Loucy (cell line): Measurements from ENCODE around the gene IL12RB2.

Experiments
- H2AFZ ChIP-seq: fragments of 200-600 bp; sonication (generic); 2 replicates; pipeline ENCODE4 v1.6.0; 2016; ENCODE audit warnings: antibody characterized with exemption, mild to moderate bottlenecking, low read length, moderate library complexity
- H3F3A ChIP-seq: fragments of 200-600 bp; 2 replicates; pipeline ENCODE4 v1.6.0; 2016; ENCODE audit warnings: antibody characterized with exemption, low read depth, mild to moderate bottlenecking
- H3K27me3 ChIP-seq: fragments of 200-600 bp; sonication (generic); 2 replicates; pipeline ENCODE4 v1.6.1; 2014; ENCODE audit warnings: low read length, mild to moderate bottlenecking; ENCODE audit not compliant: insufficient read depth, poor library complexity, severe bottlenecking
- H3K36me3 ChIP-seq: fragments of 200-600 bp; sonication (generic); 2 replicates; pipeline ENCODE4 v1.6.1; 2016; ENCODE audit warnings: low read length; ENCODE audit not compliant: insufficient read depth
- H3K4me1 ChIP-seq: fragments of 200-600 bp; sonication (generic); 2 replicates; pipeline ENCODE4 v1.5.1; 2014; ENCODE audit warnings: low read length, mild to moderate bottlenecking; ENCODE audit not compliant: insufficient read depth, poor library complexity, severe bottlenecking
- H3K4me2 ChIP-seq: fragments of 200-600 bp; sonication (generic); 2 replicates; pipeline ENCODE4 v1.6.0; 2014; ENCODE audit warnings: antibody characterized with exemption, low read length, low read depth, mild to moderate bottlenecking; ENCODE audit not compliant: poor library complexity, severe bottlenecking
- H3K4me3 ChIP-seq: fragments of 200-600 bp; sonication (generic); 2 replicates; pipeline ENCODE4 v1.5.1; 2014; ENCODE audit warnings: low read length, mild to moderate bottlenecking, mixed read lengths; ENCODE audit not compliant: poor library complexity, severe bottlenecking
- H3K79me2 ChIP-seq: fragments of 200-600 bp; sonication (generic); 2 replicates; pipeline ENCODE4 v1.6.1; 2014; ENCODE audit warnings: low read length; ENCODE audit not compliant: insufficient read depth
- H3K9ac ChIP-seq: fragments of 200-600 bp; sonication (generic); 2 replicates; pipeline ENCODE4 v1.6.0; 2014; ENCODE audit warnings: mild to moderate bottlenecking, low read depth, low read length, moderate library complexity; ENCODE audit not compliant: poor library complexity, severe bottlenecking
- H3K9me2 ChIP-seq: fragments of 200-600 bp; sonication (generic); replicated peaks from 2 replicates; pipeline ENCODE4 v1.6.1; 2016; ENCODE audit warnings: low read depth, low read length, mixed read lengths
- H3K9me3 ChIP-seq: fragments of 200-600 bp; sonication (generic); 2 replicates; pipeline ENCODE4 v1.6.1; 2014; ENCODE audit warnings: mild to moderate bottlenecking, antibody characterized with exemption, low read length, low read depth; ENCODE audit not compliant: insufficient read depth
- H4K20me1 ChIP-seq: fragments of 200-600 bp; sonication (generic); 2 replicates; pipeline ENCODE4 v1.6.0; 2014; ENCODE audit warnings: antibody characterized with exemption, low read length, mild to moderate bottlenecking; ENCODE audit not compliant: insufficient read depth, poor library complexity, severe bottlenecking
- EZH2phosphoT487 ChIP-seq: fragments of 200-600 bp; IDR thresholded peaks from 2 replicates; pipeline ENCODE4 v1.6.1; 2018; ENCODE audit warnings: antibody characterized with exemption, mild to moderate bottlenecking, moderate library complexity, borderline replicate concordance
- TF ChIP-seq, protein P1 (sequence below): fragments of 200-600 bp; sonication (generic); conservative IDR thresholded peaks from 2 replicates; pipeline ENCODE4 v1.5.1; 2014; ENCODE audit warnings: mild to moderate bottlenecking, antibody characterized with exemption, low read length

IL12RB2 gene

DNA sequence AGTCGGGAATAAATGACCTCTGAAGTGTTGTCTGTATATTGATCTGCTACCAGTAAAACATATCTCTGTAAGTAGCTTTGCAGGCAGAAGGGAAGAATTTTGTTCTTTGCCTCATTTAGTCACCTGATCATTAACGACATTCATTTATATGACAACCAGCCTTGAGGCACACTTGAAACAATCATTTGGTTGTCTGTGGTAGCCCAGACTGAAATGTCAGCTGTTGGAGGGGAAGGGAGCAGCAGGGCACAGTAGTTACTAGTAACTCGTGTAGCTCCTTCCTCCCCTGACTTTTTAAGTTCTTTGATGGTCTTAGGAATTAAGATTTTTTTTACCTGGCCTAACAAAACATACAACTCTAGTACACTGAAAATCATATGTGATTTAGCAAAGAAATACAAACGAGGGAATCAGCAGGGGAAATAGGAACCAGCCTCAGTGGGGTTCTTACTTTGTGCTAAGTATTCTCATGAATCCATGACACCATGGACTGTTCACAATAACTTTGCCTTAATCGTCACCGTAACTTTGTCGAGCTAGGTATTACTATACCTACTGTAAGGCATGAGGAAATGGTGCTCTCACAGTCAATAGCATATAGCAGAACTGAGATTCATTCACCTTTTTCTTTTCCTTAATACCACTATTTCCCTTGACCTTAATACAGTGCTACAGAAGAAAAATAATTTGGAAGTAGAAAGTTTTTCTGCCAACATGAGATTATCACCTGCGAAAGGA lies 6.4 kb downstream of the IL12RB2 start:
- no peak for TF ChIP-seq EZH2phosphoT487
- TF ChIP-seq, protein P1, sequence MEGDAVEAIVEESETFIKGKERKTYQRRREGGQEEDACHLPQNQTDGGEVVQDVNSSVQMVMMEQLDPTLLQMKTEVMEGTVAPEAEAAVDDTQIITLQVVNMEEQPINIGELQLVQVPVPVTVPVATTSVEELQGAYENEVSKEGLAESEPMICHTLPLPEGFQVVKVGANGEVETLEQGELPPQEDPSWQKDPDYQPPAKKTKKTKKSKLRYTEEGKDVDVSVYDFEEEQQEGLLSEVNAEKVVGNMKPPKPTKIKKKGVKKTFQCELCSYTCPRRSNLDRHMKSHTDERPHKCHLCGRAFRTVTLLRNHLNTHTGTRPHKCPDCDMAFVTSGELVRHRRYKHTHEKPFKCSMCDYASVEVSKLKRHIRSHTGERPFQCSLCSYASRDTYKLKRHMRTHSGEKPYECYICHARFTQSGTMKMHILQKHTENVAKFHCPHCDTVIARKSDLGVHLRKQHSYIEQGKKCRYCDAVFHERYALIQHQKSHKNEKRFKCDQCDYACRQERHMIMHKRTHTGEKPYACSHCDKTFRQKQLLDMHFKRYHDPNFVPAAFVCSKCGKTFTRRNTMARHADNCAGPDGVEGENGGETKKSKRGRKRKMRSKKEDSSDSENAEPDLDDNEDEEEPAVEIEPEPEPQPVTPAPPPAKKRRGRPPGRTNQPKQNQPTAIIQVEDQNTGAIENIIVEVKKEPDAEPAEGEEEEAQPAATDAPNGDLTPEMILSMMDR: no peak
- Histone ChIP-seq H3K27me3 (no peaks in the 10 kb centered on the region), H4K20me1 (no peaks in the 10 kb centered on the region), H3K9me3 (no peaks in the 10 kb centered on the region), H3F3A (no peaks in the 10 kb centered on the region), H3K9me2 (no peaks in the 10 kb centered on the region), H3K4me3 (no peak overlapping the region), H3K9ac (no peak overlapping the region), H3K36me3 (no peaks in the 10 kb centered on the region), H2AFZ (no peak overlapping the region), H3K4me2 (no peak overlapping the region), H3K79me2 (no peaks in the 10 kb centered on the region), H3K4me1 (no peaks in the 10 kb centered on the region)

DNA sequence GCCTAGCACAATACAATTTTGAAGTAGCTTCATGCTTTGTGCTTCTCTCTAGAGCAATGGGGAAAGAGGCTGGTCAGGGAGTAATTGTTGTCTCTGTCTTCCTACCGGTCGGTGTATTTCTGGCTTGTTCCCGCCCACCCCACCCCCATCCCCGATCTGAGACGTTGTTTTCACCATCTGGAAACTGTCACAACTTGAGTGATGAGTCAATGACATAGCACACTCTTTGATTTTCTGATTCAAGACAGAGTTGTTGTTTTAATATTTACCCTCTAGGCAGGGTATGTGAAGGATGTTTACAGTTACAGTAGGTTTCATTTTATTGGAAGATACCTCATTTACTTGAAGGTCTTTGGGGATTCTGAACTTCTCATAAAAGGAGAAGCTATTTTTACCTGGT lies 7.0 kb downstream of the IL12RB2 start:
- TF ChIP-seq, protein P1: no peak
- no peak for TF ChIP-seq EZH2phosphoT487
- Histone ChIP-seq H3K4me3 (no peak overlapping the region), H3K4me1 (no peaks in the 10 kb centered on the region), H3K79me2 (no peaks in the 10 kb centered on the region), H4K20me1 (no peaks in the 10 kb centered on the region), H3K9me3 (no peaks in the 10 kb centered on the region), H3K4me2 (no peak overlapping the region), H3K9ac (no peak overlapping the region), H3K36me3 (no peaks in the 10 kb centered on the region), H2AFZ (no peak overlapping the region), H3K9me2 (no peaks in the 10 kb centered on the region), H3K27me3 (no peaks in the 10 kb centered on the region), H3F3A (no peaks in the 10 kb centered on the region)

DNA sequence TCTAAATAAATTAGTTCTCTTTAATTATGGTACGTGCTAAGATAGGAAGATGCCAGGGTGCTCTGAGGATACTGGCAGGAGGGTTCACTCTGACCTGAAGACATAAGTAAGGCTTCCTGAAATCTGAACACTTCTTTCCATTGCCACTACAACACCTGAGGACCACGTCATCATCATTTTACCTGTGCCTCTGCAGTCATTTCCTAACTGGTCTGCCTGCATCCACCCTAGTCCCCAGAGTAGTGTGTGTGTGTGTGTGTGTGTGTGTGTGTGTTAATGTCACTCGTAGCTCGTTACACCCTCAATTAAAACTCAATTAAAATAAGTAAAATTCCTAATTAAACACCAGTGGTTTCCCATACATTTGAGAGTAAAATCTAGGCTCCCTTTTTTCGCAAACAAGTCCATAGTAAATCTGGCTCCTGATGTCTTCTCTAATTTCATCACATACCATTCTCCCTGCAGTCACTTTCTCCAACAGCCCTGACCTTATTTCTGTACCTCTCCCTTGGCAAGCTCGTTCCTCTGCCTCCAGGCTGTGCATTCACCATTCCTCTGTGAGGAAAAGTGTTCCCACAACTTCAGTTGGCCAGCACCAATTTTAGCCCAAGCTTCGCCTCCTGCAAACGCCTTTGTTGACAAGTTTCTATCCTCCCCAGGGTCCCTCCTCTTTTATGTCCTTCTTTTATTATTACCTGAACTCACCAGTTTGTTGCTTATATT lies 8.7 kb downstream of the IL12RB2 start:
- Histone ChIP-seq H3K4me2 (no peak overlapping the region), H3K4me1 (no peaks in the 10 kb centered on the region), H2AFZ (no peak overlapping the region), H3K4me3 (no peak overlapping the region), H3K9me2 (no peaks in the 10 kb centered on the region), H4K20me1 (no peaks in the 10 kb centered on the region), H3K27me3 (no peaks in the 10 kb centered on the region), H3K9me3 (no peaks in the 10 kb centered on the region), H3K79me2 (no peaks in the 10 kb centered on the region), H3K9ac (no peak overlapping the region), H3F3A (no peaks in the 10 kb centered on the region), H3K36me3 (no peaks in the 10 kb centered on the region)
- no peak for TF ChIP-seq EZH2phosphoT487
- TF ChIP-seq, protein P1: no peak
